Measurements from ENCODE around the gene MUCL3.

Gene MUCL3

DNA sequence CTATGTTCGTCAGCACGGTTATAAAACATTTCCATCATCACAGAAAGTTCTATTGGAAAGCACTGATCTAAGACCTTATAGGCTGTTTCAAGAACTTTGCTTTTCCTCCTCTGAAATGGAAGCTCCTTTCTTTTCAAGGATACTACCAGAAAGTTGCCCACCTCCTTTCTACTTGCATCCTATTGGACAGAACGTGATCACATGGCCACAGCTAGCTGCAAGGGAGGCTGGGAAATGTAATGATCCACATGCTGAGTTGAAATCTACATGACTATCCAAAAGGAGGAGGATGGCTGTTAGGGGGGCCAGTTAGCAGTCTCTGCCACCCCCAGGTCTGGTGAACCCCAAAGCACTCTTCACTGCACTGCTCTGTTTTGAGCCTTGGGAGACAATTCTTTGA, 12.1 kb upstream of the MUCL3 start:
- TF ChIP-seq, protein P1, sequence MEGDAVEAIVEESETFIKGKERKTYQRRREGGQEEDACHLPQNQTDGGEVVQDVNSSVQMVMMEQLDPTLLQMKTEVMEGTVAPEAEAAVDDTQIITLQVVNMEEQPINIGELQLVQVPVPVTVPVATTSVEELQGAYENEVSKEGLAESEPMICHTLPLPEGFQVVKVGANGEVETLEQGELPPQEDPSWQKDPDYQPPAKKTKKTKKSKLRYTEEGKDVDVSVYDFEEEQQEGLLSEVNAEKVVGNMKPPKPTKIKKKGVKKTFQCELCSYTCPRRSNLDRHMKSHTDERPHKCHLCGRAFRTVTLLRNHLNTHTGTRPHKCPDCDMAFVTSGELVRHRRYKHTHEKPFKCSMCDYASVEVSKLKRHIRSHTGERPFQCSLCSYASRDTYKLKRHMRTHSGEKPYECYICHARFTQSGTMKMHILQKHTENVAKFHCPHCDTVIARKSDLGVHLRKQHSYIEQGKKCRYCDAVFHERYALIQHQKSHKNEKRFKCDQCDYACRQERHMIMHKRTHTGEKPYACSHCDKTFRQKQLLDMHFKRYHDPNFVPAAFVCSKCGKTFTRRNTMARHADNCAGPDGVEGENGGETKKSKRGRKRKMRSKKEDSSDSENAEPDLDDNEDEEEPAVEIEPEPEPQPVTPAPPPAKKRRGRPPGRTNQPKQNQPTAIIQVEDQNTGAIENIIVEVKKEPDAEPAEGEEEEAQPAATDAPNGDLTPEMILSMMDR (IDR thresholded peaks at IDR 0.05; ENCODE audit: low read depth, low read length, missing control alignments), result no peak
- no peak overlapping the region for H3K4me3 ChIP-seq (ENCODE audit: low read depth, low read length)
- in situ Hi-C loops (cut with HindIII; ENCODE audit: low sequenced_read_pairs), result no loop called here
- no peak for DNase-seq (ENCODE audit: low read depth)

DNA sequence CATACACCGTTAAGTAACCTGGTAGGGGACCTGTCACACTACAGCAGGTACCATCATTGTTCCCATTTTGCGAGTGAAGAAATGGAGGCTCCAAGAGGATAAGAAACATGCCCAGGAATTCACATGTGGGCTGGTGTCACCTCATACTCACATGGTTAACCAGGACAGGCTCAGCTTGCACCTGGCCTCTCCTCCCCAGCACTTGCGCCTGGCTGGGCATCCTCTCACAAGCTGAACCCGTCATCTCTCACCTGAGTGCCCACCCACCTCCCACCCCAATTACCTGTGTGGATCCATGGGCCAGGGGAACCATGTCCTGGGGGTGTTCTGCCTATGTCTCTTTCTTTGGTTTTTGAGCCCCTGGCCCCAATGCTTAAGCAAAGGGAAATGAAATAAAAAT, 10.3 kb upstream of the MUCL3 start:
- TF ChIP-seq, protein P1 (IDR thresholded peaks at IDR 0.05; ENCODE audit: low read depth, low read length, missing control alignments), result no peak
- no peak for DNase-seq (ENCODE audit: low read depth)
- H3K4me3 ChIP-seq (ENCODE audit: low read depth, low read length), result no peak overlapping the region
- in situ Hi-C loops (cut with HindIII; ENCODE audit: low sequenced_read_pairs), result no loop called here

DNA sequence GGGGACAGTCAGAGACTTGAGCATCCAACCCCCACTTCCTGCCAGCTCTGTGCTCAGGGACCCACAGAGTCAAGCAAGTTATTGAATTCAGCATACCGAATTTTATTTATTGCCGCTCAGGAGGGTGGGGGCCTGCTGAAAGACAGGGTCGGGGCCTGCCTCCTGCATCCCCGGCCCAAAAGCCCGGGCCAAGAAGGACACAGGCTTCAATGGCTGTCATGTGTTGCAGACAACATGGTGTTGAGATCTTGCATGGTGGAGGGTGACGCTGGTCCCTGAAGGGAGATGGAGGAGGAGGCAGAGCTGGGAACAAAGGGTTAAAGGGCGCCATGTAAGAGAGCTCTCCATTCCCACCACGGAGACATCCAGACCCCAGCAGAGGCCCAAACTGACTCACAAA, 9.5 kb upstream of the MUCL3 start:
- H3K4me3 ChIP-seq (ENCODE audit: low read depth, low read length), result no peak overlapping the region
- in situ Hi-C loops (cut with HindIII; ENCODE audit: low sequenced_read_pairs), result no loop called here
- DNase-seq (ENCODE audit: low read depth), result no peak
- TF ChIP-seq, protein P1 (IDR thresholded peaks at IDR 0.05; ENCODE audit: low read depth, low read length, missing control alignments), result no peak

DNA sequence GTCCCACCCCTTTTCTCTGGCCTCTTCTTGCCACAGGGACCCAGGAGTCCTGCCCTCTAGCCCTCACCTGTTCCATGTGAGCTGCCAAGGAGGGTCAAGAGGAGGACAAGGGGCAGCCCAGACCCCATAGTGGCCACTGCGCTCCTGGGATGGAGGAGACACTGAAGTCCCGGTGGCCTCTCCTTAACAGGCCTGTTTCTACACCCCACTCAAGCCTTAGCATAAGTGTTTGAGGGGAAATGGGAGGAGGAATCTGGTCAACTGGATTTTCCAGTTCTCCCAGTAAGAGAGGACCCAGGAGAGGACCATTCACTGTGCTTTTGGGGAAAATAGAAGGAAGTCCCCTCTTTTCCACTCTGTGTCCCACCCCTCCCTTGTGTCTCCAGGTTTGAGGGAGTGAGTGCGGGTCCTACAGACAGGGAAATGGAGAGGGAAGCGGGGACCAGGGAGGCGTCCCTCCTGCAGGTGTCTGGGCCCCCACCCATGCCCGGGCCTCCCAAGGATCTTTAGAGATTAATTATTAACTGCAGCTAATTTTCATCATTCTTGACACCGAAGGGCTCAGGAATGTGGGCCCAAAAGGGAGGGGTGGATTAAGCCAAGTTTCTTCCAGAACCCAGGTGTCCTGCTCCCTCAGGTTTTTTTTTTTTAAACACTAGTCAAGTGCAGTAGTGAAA, 8.7 kb upstream of the MUCL3 start, which contains the start of gene SFTA2:
Gene SFTA2, minus strand, starts transcription at position 202 of the 677 bp plus-strand sequence. Its CDS starts 74 bp downstream, at position 128.
- in situ Hi-C loops (cut with HindIII; ENCODE audit: low sequenced_read_pairs), result no loop called here
- no peak within 1 kb of the TSS for H3K4me3 ChIP-seq (ENCODE audit: low read depth, low read length)
- TF ChIP-seq, protein P1 (IDR thresholded peaks at IDR 0.05; ENCODE audit: low read depth, low read length, missing control alignments), result no peak
- no peak for DNase-seq (ENCODE audit: low read depth)

DNA sequence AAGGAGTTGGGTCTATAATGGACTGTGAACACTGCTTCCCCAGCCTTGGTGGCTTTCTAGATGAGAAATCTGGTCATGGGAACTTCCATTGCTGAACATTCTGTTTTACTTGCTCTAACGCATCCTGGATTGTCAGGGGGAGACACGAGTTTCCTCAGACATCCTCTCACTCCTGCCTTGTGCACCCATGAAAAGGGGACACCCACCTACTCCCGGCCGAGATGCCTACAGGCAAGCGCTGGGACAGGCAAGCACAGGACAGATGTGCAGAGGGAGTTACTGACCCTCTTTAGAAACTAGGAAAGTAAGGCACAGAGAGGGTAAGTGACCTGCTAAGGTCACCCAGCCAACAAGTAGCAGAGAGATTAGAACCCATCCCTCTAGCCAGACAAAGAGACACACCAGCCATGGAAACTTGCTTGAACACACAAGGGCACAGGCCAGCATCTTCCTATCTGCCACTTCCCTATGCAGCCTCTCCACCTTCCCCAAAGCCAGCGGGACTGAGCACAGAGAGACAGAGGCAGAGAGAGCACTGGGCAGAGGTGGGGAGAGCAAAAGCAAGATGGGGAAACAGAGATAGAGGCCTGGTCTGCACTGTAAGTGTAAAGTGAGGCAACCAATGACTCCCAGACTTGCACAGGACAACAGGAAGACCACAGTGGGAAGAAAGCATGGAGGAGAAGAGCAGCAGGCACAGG, 8.0 kb upstream of the MUCL3 start:
- H3K4me3 ChIP-seq (ENCODE audit: low read depth, low read length), result no peak overlapping the region
- DNase-seq (ENCODE audit: low read depth), result no peak
- TF ChIP-seq, protein P1 (IDR thresholded peaks at IDR 0.05; ENCODE audit: low read depth, low read length, missing control alignments), result no peak
- in situ Hi-C loops (cut with HindIII; ENCODE audit: low sequenced_read_pairs), result no loop called here

DNA sequence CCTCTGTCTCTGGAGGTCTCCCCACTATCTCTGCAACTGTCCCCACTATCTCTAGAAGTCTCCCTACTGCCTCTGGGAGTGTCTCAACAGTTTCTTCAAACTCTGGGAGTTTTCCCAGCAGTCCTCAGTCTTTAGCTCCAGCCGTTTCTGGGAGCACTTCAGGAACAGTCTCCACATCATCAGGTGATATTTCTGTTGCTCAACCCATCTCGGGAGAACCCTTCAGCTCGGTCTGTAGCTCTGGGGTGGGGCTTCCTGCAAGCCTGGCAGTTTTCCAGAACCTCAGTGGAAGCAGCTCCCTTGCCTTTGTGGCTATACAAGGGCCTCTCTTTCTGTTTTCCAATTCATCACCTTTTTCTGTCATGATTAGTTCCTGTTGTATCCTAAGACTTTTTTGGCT, 5.8 kb upstream of the MUCL3 start:
- DNase-seq (ENCODE audit: low read depth), result no peak
- TF ChIP-seq, protein P1 (IDR thresholded peaks at IDR 0.05; ENCODE audit: low read depth, low read length, missing control alignments), result no peak
- H3K4me3 ChIP-seq (ENCODE audit: low read depth, low read length), result no peak overlapping the region
- in situ Hi-C loops (cut with HindIII; ENCODE audit: low sequenced_read_pairs), result no loop called here
